HEK293 (cell line): ENCODE results near the gene MAPKAP1.

Experiments used
- CTCF ChIA-PET: fragments of 350-600 bp; formaldehyde crosslinking; extraction: SDS; loops from one replicate; lab custom pipeline; 2021; ENCODE audit warnings: antibody characterized with exemption; lab: Yijun Ruan, JAX
- POLR2A ChIA-PET: fragments of 300-600 bp; formaldehyde crosslinking; extraction: SDS; loops from one replicate; lab custom pipeline; 2020; ENCODE audit warnings: antibody characterized with exemption, inconsistent platforms; lab: Yijun Ruan, JAX
- H3K27ac ChIP-seq: fragments of 200-500 bp; sonication (Bioruptor generic); 2 replicates; pipeline ENCODE4 v1.5.1; 2014; ENCODE audit warnings: low read depth, low read length, control low read depth, inconsistent platforms; ENCODE audit errors: extremely low read depth
- H3K36me3 ChIP-seq, 2 experiments: fragments of 200-500 bp in 1 of 2; sonication (Bioruptor generic) in 1 of 2; 1 replicate in 1 of 2; 2 replicates in 1 of 2; pipeline ENCODE4 v1.5.1; 2014 to 2017; ENCODE audit warnings: inconsistent platforms in 2 of 2, low read length in 2 of 2; ENCODE audit not compliant: control insufficient read depth in 2 of 2, insufficient read depth in 1 of 2
- H3K4me1 ChIP-seq: fragments of 200-500 bp; sonication (Bioruptor generic); 2 replicates; pipeline ENCODE4 v1.5.1; 2014; ENCODE audit warnings: mild to moderate bottlenecking, low read length, inconsistent platforms; ENCODE audit not compliant: control insufficient read depth, insufficient read depth
- H3K4me3 ChIP-seq: 2 replicates; pipeline ENCODE4 v1.5.1; 2011; ENCODE audit warnings: low read depth, mild to moderate bottlenecking, control low read depth, low read length, moderate library complexity
- H3K9me3 ChIP-seq: fragments of 200-500 bp; sonication (Bioruptor generic); 2 replicates; pipeline ENCODE4 v1.5.1; 2014; ENCODE audit warnings: low read depth, low read length, inconsistent platforms; ENCODE audit not compliant: control insufficient read depth, insufficient read depth
- ELK4 ChIP-seq: IDR thresholded peaks from 2 replicates; pipeline ENCODE4 v1.6.1; 2011; ENCODE audit warnings: mild to moderate bottlenecking, low read depth, low read length, borderline replicate concordance
- GLIS1 ChIP-seq: fragments of 450-650 bp; formaldehyde crosslinking; IDR thresholded peaks from 2 replicates; pipeline ENCODE4 v1.5.1; 2016; ENCODE audit warnings: missing biosample characterization, missing genetic modification characterization
- GLIS2 ChIP-seq: fragments of 450-650 bp; formaldehyde crosslinking; IDR thresholded peaks from 2 replicates; pipeline ENCODE4 v1.5.1; 2016; ENCODE audit warnings: missing biosample characterization, missing genetic modification characterization
- INSM2 ChIP-seq: fragments of 450-650 bp; formaldehyde crosslinking; IDR thresholded peaks from 2 replicates; pipeline ENCODE4 v1.5.1; 2016; ENCODE audit warnings: missing biosample characterization, missing genetic modification characterization
- KLF1 ChIP-seq: fragments of 450-650 bp; formaldehyde crosslinking; IDR thresholded peaks from 2 replicates; pipeline ENCODE4 v1.5.1; 2016; ENCODE audit warnings: missing biosample characterization, missing genetic modification characterization
- KLF7 ChIP-seq: fragments of 450-650 bp; formaldehyde crosslinking; IDR thresholded peaks from 2 replicates; pipeline ENCODE4 v1.5.1; 2016; ENCODE audit warnings: missing biosample characterization, missing genetic modification characterization, borderline replicate concordance
- KLF8 ChIP-seq: fragments of 450-650 bp; formaldehyde crosslinking; IDR thresholded peaks from 2 replicates; pipeline ENCODE4 v1.5.1; 2016; ENCODE audit warnings: missing biosample characterization, missing genetic modification characterization
- PATZ1 ChIP-seq: fragments of 450-650 bp; formaldehyde crosslinking; IDR thresholded peaks from 2 replicates; pipeline ENCODE4 v1.5.1; 2016; ENCODE audit warnings: missing biosample characterization, missing genetic modification characterization
- SCRT1 ChIP-seq: fragments of 450-650 bp; formaldehyde crosslinking; IDR thresholded peaks from 2 replicates; pipeline ENCODE4 v1.5.1; 2016; ENCODE audit warnings: missing biosample characterization, missing genetic modification characterization, borderline replicate concordance
- SP2 ChIP-seq: fragments of 450-650 bp; formaldehyde crosslinking; IDR thresholded peaks from 2 replicates; pipeline ENCODE4 v1.5.1; 2016; ENCODE audit warnings: missing biosample characterization, missing genetic modification characterization
- ZBTB20 ChIP-seq: fragments of 450-650 bp; formaldehyde crosslinking; IDR thresholded peaks from 2 replicates; pipeline ENCODE4 v1.5.1; 2016; ENCODE audit warnings: missing biosample characterization, missing genetic modification characterization
- ZBTB8A ChIP-seq: fragments of 450-650 bp; formaldehyde crosslinking; IDR thresholded peaks from 2 replicates; pipeline ENCODE4 v1.5.1; 2016; ENCODE audit warnings: missing biosample characterization, missing genetic modification characterization
- ZNF138 ChIP-seq: fragments of 450-650 bp; formaldehyde crosslinking; IDR thresholded peaks from 2 replicates; pipeline ENCODE4 v1.5.1; 2016; ENCODE audit warnings: missing biosample characterization, missing genetic modification characterization, borderline replicate concordance
- ZNF2 ChIP-seq: fragments of 450-650 bp; formaldehyde crosslinking; IDR thresholded peaks from 2 replicates; pipeline ENCODE4 v1.5.1; 2016; ENCODE audit warnings: missing biosample characterization, missing genetic modification characterization
- ZNF24 ChIP-seq: fragments of 450-650 bp; formaldehyde crosslinking; IDR thresholded peaks from 2 replicates; pipeline ENCODE4 v1.5.1; 2016; ENCODE audit warnings: missing biosample characterization, missing genetic modification characterization
- ZNF404 ChIP-seq: fragments of 450-650 bp; formaldehyde crosslinking; IDR thresholded peaks from 2 replicates; pipeline ENCODE4 v1.5.1; 2017; ENCODE audit warnings: missing biosample characterization, missing genetic modification characterization
- ZNF548 ChIP-seq: fragments of 450-650 bp; formaldehyde crosslinking; IDR thresholded peaks from 2 replicates; pipeline ENCODE4 v1.5.1; 2016; ENCODE audit warnings: missing biosample characterization, missing genetic modification characterization
- ZNF658 ChIP-seq: fragments of 450-650 bp; formaldehyde crosslinking; IDR thresholded peaks from 2 replicates; pipeline ENCODE4; 2016; ENCODE audit warnings: missing biosample characterization, missing genetic modification characterization
- ZNF670 ChIP-seq: fragments of 450-650 bp; formaldehyde crosslinking; IDR thresholded peaks from 2 replicates; pipeline ENCODE4 v1.5.1; 2016; ENCODE audit warnings: missing biosample characterization, missing genetic modification characterization, low read depth
- ZNF704 ChIP-seq: fragments of 450-650 bp; formaldehyde crosslinking; IDR thresholded peaks from 2 replicates; pipeline ENCODE4 v1.5.1; 2016; ENCODE audit warnings: missing biosample characterization, missing genetic modification characterization
- ZNF76 ChIP-seq: fragments of 450-650 bp; formaldehyde crosslinking; IDR thresholded peaks from 2 replicates; pipeline ENCODE4; 2016; ENCODE audit warnings: low read depth, missing biosample characterization, missing genetic modification characterization, borderline replicate concordance
- ZSCAN30 ChIP-seq: fragments of 450-650 bp; IDR thresholded peaks from 2 replicates; pipeline ENCODE4 v1.5.1; 2018; ENCODE audit warnings: missing biosample characterization, mild to moderate bottlenecking, missing genetic modification characterization, moderate library complexity
- TF ChIP-seq, protein P1 (sequence below): fragments of 450-650 bp; formaldehyde crosslinking; IDR thresholded peaks from 2 replicates; pipeline ENCODE4 v1.5.1; 2016; ENCODE audit warnings: missing biosample characterization, missing genetic modification characterization, borderline replicate concordance
- TF ChIP-seq, protein P2 (sequence below): fragments of 450-650 bp; formaldehyde crosslinking; IDR thresholded peaks from 2 replicates; pipeline ENCODE4 v1.5.1; 2016; ENCODE audit warnings: missing biosample characterization, missing genetic modification characterization

Gene MAPKAP1

GRCh38 chr9:125409217-125409636 lies 297.8 kb downstream of the MAPKAP1 start:
- no peak overlapping the region for H3K4me3 ChIP-seq
- CTCF ChIA-PET, result interaction anchor here (0.7 to 2.6 kb wide), 6 partner anchors 10 to 1082 kb away, joined by 3 to 22 read pairs (median 8); no protein-coding TSS in a partner anchor
- POLR2A ChIA-PET, result interaction anchor here (2.1 kb wide), 1 partner anchor 168 kb away, joined by 7 read pairs; the partner anchor contains the start of gene HSPA5
- H3K9me3 ChIP-seq, result no peaks in the 10 kb centered on the region
- TF ChIP-seq INSM2 (tag by site-specific recombination) (no peak), PATZ1 (peak; percentile 24; the same call in 1 of the 2 replicates), ZNF670 (no peak), ELK4 (no peak), GLIS2 (peak; percentile 13; the same call in 1 of the 2 replicates), SP2 (peak; percentile 50)
- H3K36me3 ChIP-seq, result no peaks in the 10 kb centered on the region
- H3K27ac ChIP-seq, result no peak overlapping the region
- H3K4me1 ChIP-seq, result no peaks in the 10 kb centered on the region

DNA sequence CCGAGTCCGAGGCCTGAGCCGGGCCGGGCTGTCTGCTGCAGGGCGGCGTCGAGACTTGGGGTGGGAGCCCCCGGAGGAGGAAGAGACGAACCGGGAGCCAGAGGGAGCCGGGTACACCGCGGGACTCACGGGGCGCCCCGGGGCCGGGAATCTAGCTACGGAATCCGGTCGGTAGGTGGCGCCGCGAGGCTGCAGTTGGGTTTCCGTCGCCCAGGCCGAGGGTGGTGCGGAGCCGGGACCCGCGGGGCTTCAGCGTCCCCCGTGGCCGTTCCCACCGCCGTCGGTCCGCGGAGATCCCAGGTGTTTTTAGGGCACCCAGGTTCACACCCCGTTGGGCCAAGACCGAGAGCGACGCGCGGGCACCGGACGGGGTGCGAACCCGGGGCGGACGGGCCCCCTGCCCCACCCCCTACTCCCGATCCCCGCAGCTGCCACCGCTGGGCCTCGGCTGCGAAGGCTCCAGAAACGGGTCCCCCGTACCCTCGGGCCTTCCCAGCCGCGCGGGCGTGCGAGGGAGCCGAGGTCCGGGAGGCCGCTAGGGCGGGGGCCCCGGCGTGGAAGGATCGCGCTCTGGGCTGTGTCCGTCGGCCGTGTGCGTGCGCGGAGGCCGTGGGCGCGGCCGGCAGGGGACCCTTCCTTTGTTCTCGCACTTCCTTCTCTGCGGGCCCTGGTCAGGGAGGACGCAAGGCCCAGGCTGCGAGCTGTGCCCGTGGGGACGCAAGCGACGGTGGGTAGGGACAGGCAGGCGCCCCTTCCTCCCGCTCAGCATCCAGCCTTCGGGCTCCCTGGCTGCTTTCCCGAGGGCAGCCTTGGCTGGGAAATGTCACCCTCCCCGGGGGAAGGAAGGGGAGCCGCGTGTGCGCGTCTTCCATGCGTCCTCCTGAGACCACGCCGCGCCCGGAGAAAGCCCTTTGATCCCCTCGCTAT lies 298.8 kb downstream of the MAPKAP1 start:
- H3K36me3 ChIP-seq, result no peaks in the 10 kb centered on the region
- H3K27ac ChIP-seq, result peak overlapping the region; percentile 50; the same call in 1 of the 2 replicates
- H3K4me1 ChIP-seq, result no peaks in the 10 kb centered on the region
- H3K4me3 ChIP-seq, result peak overlapping the region; percentile 56
- H3K9me3 ChIP-seq, result no peaks in the 10 kb centered on the region
- CTCF ChIA-PET, result interaction anchor here (0.5 to 2.7 kb wide), 63 partner anchors 8 to 1091 kb away, joined by 3 to 22 read pairs (median 4); partner anchors contain the start of gene OLFML2A
- POLR2A ChIA-PET, result interaction anchor here (0.7 to 2.1 kb wide), 4 partner anchors 167 to 918 kb away, joined by 3 to 7 read pairs (median 5); partner anchors contain the start of gene HSPA5
- TF ChIP-seq ZNF138 (tag by site-specific recombination), result no peak
- peak; percentile 51; the same call in 1 of the 2 replicates for TF ChIP-seq ZSCAN30 (tag by site-specific recombination)
- no peak for TF ChIP-seq ZNF548 (tag by site-specific recombination)
- TF ChIP-seq SCRT1, result no peak
- TF ChIP-seq ZBTB8A (tag by site-specific recombination), result peak; percentile 74
- peak; percentile 28; the same call in 1 of the 2 replicates for TF ChIP-seq ZBTB20
- TF ChIP-seq, protein P1, sequence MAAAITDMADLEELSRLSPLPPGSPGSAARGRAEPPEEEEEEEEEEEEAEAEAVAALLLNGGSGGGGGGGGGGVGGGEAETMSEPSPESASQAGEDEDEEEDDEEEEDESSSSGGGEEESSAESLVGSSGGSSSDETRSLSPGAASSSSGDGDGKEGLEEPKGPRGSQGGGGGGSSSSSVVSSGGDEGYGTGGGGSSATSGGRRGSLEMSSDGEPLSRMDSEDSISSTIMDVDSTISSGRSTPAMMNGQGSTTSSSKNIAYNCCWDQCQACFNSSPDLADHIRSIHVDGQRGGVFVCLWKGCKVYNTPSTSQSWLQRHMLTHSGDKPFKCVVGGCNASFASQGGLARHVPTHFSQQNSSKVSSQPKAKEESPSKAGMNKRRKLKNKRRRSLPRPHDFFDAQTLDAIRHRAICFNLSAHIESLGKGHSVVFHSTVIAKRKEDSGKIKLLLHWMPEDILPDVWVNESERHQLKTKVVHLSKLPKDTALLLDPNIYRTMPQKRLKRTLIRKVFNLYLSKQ (tag by site-specific recombination), result no peak
- TF ChIP-seq, protein P2, sequence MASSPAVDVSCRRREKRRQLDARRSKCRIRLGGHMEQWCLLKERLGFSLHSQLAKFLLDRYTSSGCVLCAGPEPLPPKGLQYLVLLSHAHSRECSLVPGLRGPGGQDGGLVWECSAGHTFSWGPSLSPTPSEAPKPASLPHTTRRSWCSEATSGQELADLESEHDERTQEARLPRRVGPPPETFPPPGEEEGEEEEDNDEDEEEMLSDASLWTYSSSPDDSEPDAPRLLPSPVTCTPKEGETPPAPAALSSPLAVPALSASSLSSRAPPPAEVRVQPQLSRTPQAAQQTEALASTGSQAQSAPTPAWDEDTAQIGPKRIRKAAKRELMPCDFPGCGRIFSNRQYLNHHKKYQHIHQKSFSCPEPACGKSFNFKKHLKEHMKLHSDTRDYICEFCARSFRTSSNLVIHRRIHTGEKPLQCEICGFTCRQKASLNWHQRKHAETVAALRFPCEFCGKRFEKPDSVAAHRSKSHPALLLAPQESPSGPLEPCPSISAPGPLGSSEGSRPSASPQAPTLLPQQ, result no peak
- peak; percentile 70; the same call in 1 of the 2 replicates for TF ChIP-seq ZNF2 (tag by site-specific recombination)
- peak; percentile 30; the same call in 1 of the 2 replicates for TF ChIP-seq KLF8 (tag by site-specific recombination)
- no peak for TF ChIP-seq ZNF76 (tag by site-specific recombination)
- TF ChIP-seq GLIS1 (tag by site-specific recombination), result peak; percentile 60
- no peak for TF ChIP-seq ZNF404 (tag by site-specific recombination)
- no peak; the same call in 1 of the 2 replicates for TF ChIP-seq KLF1 (tag by site-specific recombination)
- no peak for TF ChIP-seq ZNF658 (tag by site-specific recombination)
- TF ChIP-seq KLF7 (tag by site-specific recombination), result 0 out of 2 replicates have a peak, but pooled peaks have one; percentile 34
- no peak for TF ChIP-seq ZNF704 (tag by site-specific recombination)
- TF ChIP-seq ZNF24 (tag by site-specific recombination), result no peak
